NCI-H526 (cell line): ENCODE results near the gene TM4SF4.

Experiments used
- DNase-seq, 2 experiments: peaks; one replicate each; lab custom pipeline; 2025; lab: John Stamatoyannopoulos, UW

TM4SF4 gene

GRCh38 chr3:149548669-149549065, 74.2 kb downstream of the TM4SF4 start:
- no peak for DNase-seq

- no peak for DNase-seq
Observed at GRCh38 chr3:149551500-149551899, 77.0 kb downstream of the TM4SF4 start.

- no peak for DNase-seq
Observed at GRCh38 chr3:149552700-149553099, 78.2 kb downstream of the TM4SF4 start.
